Measurements from ENCODE around the gene VGLL4. TPM values are rescaled to one million over a fixed set of nuclear protein-coding genes. Genes with fewer than 3 reads are reported as not detected.

VGLL4 gene
- total RNA-seq, 1 experiment from 2014 or later, result 31.7 TPM

DNA sequence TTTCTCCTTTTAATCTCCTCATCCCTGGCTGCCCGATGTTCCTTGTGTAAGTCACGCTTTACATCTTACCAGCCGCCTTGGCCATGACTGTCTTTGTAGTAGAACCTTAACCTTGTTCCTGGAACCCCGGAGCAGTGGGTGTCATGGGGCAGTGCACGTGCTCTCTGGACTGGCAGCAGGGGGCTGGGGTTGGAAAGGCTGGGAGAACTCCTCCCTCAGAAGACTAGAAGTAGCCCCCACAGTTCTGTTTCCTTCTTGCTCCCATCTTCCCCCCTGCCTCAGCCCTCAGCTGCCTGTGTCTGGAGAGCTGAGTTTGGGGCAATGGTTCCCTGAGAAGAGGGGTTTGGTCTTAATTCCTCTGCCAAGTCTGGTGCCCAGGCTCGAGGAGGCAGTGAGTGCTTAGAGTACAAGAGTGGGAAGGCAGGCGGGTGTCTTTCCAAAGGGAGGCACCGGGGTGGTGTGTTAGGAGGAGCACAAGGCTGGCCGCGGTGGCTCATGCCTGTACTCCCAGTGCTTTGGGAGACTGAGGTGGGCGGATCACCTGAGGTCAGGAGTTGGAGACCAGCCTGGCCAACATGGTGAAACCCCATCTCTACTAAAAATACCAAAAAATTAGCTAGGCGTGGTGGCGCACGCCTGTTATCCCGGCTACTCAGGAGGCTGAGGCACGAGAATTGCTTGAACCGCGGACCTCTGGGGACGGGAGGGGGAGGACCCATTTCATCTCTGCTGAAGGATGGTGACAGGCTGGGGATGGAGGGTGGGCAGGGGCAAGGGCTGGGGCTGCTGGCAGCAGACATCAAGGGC is 100.4 kb downstream of the VGLL4 start:
- Mint-ChIP-seq H3K4me3 (ENCODE audit: unreplicated experiment) (no peak overlapping the region), H3K36me3 (ENCODE audit: insufficient read depth, unreplicated experiment) (peaks cover 18% of the 10 kb centered on the region), H3K27ac (ENCODE audit: low read depth, unreplicated experiment) (no peak overlapping the region), H3K27me3 (ENCODE audit: insufficient read depth, unreplicated experiment) (no peaks in the 10 kb centered on the region), H3K9me3 (ENCODE audit: unreplicated experiment) (no peaks in the 10 kb centered on the region), H3K4me1 (ENCODE audit: insufficient read depth, unreplicated experiment) (peaks cover 1% of the 10 kb centered on the region)
- POLR2A ChIA-PET, result interaction anchor here (0.6 kb wide), 1 partner anchor 104 kb away, joined by 3 read pairs; no protein-coding TSS in a partner anchor
- intact Hi-C loops (cut with micrococcal nuclease), result no loop called here
- no peak for DNase-seq (ENCODE audit: unreplicated experiment)
- CTCF ChIA-PET, result no interaction called here
- no peak for TF ChIP-seq CTCF (IDR thresholded peaks at IDR 0.05; ENCODE audit: unreplicated experiment)
- BruUV-seq (replicated peaks), result no TSS peak

- Mint-ChIP-seq H3K4me3 (ENCODE audit: unreplicated experiment) (no peak overlapping the region), H3K27me3 (ENCODE audit: insufficient read depth, unreplicated experiment) (no peaks in the 10 kb centered on the region), H3K9me3 (ENCODE audit: unreplicated experiment) (no peaks in the 10 kb centered on the region), H3K36me3 (ENCODE audit: insufficient read depth, unreplicated experiment) (peaks cover 16% of the 10 kb centered on the region), H3K4me1 (ENCODE audit: insufficient read depth, unreplicated experiment) (no peaks in the 10 kb centered on the region), H3K27ac (ENCODE audit: low read depth, unreplicated experiment) (no peak overlapping the region)
- POLR2A ChIA-PET, result interaction anchor here (0.6 kb wide), 2 partner anchors 98 to 105 kb away, joined by 3 read pairs; no protein-coding TSS in a partner anchor
- TF ChIP-seq CTCF (IDR thresholded peaks at IDR 0.05; ENCODE audit: unreplicated experiment), result no peak
- no peak for DNase-seq (ENCODE audit: unreplicated experiment)
- intact Hi-C loops (cut with micrococcal nuclease), result no loop called here
- CTCF ChIA-PET, result no interaction called here
- BruUV-seq (replicated peaks), result no TSS peak
These were observed 101.2 kb downstream of the VGLL4 start for GRCh38 chr3:11542551-11542950.

GRCh38 chr3:11541321-11542303 is 102.1 kb downstream of the VGLL4 start:
- intact Hi-C loops (cut with micrococcal nuclease), result no loop called here
- Mint-ChIP-seq H3K27ac (ENCODE audit: low read depth, unreplicated experiment) (no peak overlapping the region), H3K4me3 (ENCODE audit: unreplicated experiment) (no peak overlapping the region), H3K36me3 (ENCODE audit: insufficient read depth, unreplicated experiment) (peaks cover 10% of the 10 kb centered on the region), H3K4me1 (ENCODE audit: insufficient read depth, unreplicated experiment) (no peaks in the 10 kb centered on the region), H3K9me3 (ENCODE audit: unreplicated experiment) (no peaks in the 10 kb centered on the region), H3K27me3 (ENCODE audit: insufficient read depth, unreplicated experiment) (no peaks in the 10 kb centered on the region)
- DNase-seq (ENCODE audit: unreplicated experiment), result no peak
- TF ChIP-seq CTCF (IDR thresholded peaks at IDR 0.05; ENCODE audit: unreplicated experiment), result no peak
- CTCF ChIA-PET, result no interaction called here
- no TSS peak for BruUV-seq (replicated peaks)
- POLR2A ChIA-PET, result no interaction called here

- no peaks in the 10 kb centered on the region for H3K27me3 Mint-ChIP-seq (ENCODE audit: insufficient read depth, unreplicated experiment)
- no peak for TF ChIP-seq CTCF (IDR thresholded peaks at IDR 0.05; ENCODE audit: unreplicated experiment)
- DNase-seq (ENCODE audit: unreplicated experiment), result no peak
- H3K27ac Mint-ChIP-seq (ENCODE audit: low read depth, unreplicated experiment), result no peak overlapping the region
- ChIA-PET CTCF (interaction anchor here (0.6 to 1.7 kb wide), 2 partner anchors 9 to 526 kb away, joined by 3 to 9 read pairs; no protein-coding TSS in a partner anchor), POLR2A (interaction anchor here (1.3 to 1.4 kb wide), 2 partner anchors 11 to 150 kb away, joined by 4 read pairs; no protein-coding TSS in a partner anchor)
- BruUV-seq (replicated peaks), result no TSS peak
- no peaks in the 10 kb centered on the region for H3K9me3 Mint-ChIP-seq (ENCODE audit: unreplicated experiment)
- no peak overlapping the region for H3K4me3 Mint-ChIP-seq (ENCODE audit: unreplicated experiment)
- no peaks in the 10 kb centered on the region for H3K4me1 Mint-ChIP-seq (ENCODE audit: insufficient read depth, unreplicated experiment)
- intact Hi-C loops (cut with micrococcal nuclease), result no loop called here
- H3K36me3 Mint-ChIP-seq (ENCODE audit: insufficient read depth, unreplicated experiment), result peaks cover 7% of the 10 kb centered on the region
These were observed 104.0 kb downstream of the VGLL4 start for GRCh38 chr3:11539677-11540076.
